Body of pancreas (tissue), 4 donors: ENCODE measurements around the gene AKIRIN1. TPM values are rescaled to one million over a fixed set of nuclear protein-coding genes. Genes with fewer than 3 reads are reported as not detected.

Experiments
- ATAC-seq: fragments of 150-250 bp; one replicate; pipeline ENCODE4 v1.9.1; 2016
- DNase-seq, 4 donors: peaks; one replicate each; pipeline ENCODE4 v3.0.0-alpha.2; 2019
- H3K27ac ChIP-seq, 4 donors: fragments of 200-600 bp; sonication (generic); 1 replicate in 3 of 4; 2 replicates in 1 of 4; pipeline versions ENCODE4 v1.5.1 to v1.6.1; 2016 to 2019; ENCODE audit warnings: mild to moderate bottlenecking in 1 of 4, mixed read lengths in 1 of 4, moderate library complexity in 1 of 4
- H3K27me3 ChIP-seq, 2 donors: fragments of 200-600 bp; sonication (generic); one replicate each; pipeline ENCODE4 v1.6.0; 2016; ENCODE audit warnings: mild to moderate bottlenecking in 1 of 2
- H3K36me3 ChIP-seq, 2 donors: fragments of 200-600 bp; sonication (generic); replicated peaks in 1 of 2; 2 replicates each; pipeline ENCODE4 v1.5.1; 2016; ENCODE audit warnings: low read depth in 2 of 2; ENCODE audit not compliant: insufficient read depth in 1 of 2
- H3K4me1 ChIP-seq: fragments of 200-600 bp; sonication (generic); one replicate; pipeline ENCODE4 v1.6.0; 2016
- H3K4me3 ChIP-seq, 2 donors: fragments of 200-600 bp; sonication (generic); 1 replicate in 1 of 2; 2 replicates in 1 of 2; pipeline ENCODE4 v1.5.1; 2016 to 2019
- H3K9me3 ChIP-seq, 3 donors: fragments of 200-600 bp; sonication (generic); 1 replicate in 2 of 3; 2 replicates in 1 of 3; pipeline ENCODE4 v1.5.1; 2016
- CTCF ChIP-seq, 7 experiments: fragments of 450-650 bp in 4 of 7; fragments of 200-600 bp in 3 of 7; sonication (generic) in 3 of 7; IDR thresholded peaks; one replicate each; pipeline ENCODE4 v1.5.1; 2016 to 2019; ENCODE audit warnings: antibody characterized with exemption in 7 of 7
- POLR2A ChIP-seq, 3 donors: fragments of 450-650 bp; IDR thresholded peaks; one replicate each; pipeline ENCODE4 v1.6.1; 2016; ENCODE audit warnings: antibody characterized with exemption in 3 of 3, mild to moderate bottlenecking in 2 of 3
- WGBS, 2 donors: methylation state at CpG; one replicate each; pipeline ENCODE4 v1.1.5; 2017; 5-methylcytosine and 5-hydroxymethylcytosine counted together
- intact Hi-C: fragments of 100-400 bp; cut with DNase I; formaldehyde crosslinking; loops from one replicate; pipeline ENCODE4 v1.15.1; 2023
- total RNA-seq, 2 donors: library from RNA; depleted of rRNA; stranded (reverse); fragments of >200 nt; gene quantifications; one replicate each; pipeline ENCODE4 v1.1.0, GENCODE V29; 2016

Gene AKIRIN1
- total RNA-seq, 2 donors from 2014 or later = 17.8 to 20.5 TPM

- ATAC-seq (no peak), DNase-seq (no peak)
- no peaks in the 10 kb centered on the region for H3K36me3 ChIP-seq
- H3K9me3 ChIP-seq = no peaks in the 10 kb centered on the region
- intact Hi-C loops = no loop called here
- TF ChIP-seq CTCF (IDR thresholded peaks at IDR 0.05) = no peak
- TF ChIP-seq POLR2A (IDR thresholded peaks at IDR 0.05) = no peak
- H3K27me3 ChIP-seq = no peaks in the 10 kb centered on the region
- no peak overlapping the region for H3K27ac ChIP-seq
- 52 to 57% methylated on average over 2 of the region's 2 CpGs for WGBS, 2 donors
- no peak overlapping the region for H3K4me3 ChIP-seq
- no peaks in the 10 kb centered on the region for H3K4me1 ChIP-seq
These were observed 40.5 kb upstream of the AKIRIN1 start for GRCh38 chr1:38950553-38950952.

GRCh38 chr1:38953433-38953860 is 37.6 kb upstream of the AKIRIN1 start:
- Histone ChIP-seq H3K4me3 (no peak overlapping the region), H3K27ac (no peak overlapping the region), H3K36me3 (no peaks in the 10 kb centered on the region), H3K4me1 (no peaks in the 10 kb centered on the region), H3K27me3 (no peaks in the 10 kb centered on the region), H3K9me3 (no peaks in the 10 kb centered on the region)
- no peak for DNase-seq
- 30 to 37% methylated on average over 3 to 4 of the region's 4 CpGs for WGBS, 2 donors
- intact Hi-C loops = no loop called here
- ATAC-seq = no peak
- TF ChIP-seq CTCF (IDR thresholded peaks at IDR 0.05) (no peak), POLR2A (IDR thresholded peaks at IDR 0.05) (no peak)

- no peaks in the 10 kb centered on the region for H3K4me1 ChIP-seq
- 89 to 97% methylated on average over 2 of the region's 2 CpGs for WGBS, 2 donors
- DNase-seq = no peak
These were observed 32.1 kb upstream of the AKIRIN1 start for GRCh38 chr1:38958967-38959366.

GRCh38 chr1:38962113-38962512 is 29.0 kb upstream of the AKIRIN1 start:
- Histone ChIP-seq H3K27ac (no peak overlapping the region), H3K27me3 (no peaks in the 10 kb centered on the region), H3K4me3 (no peak overlapping the region), H3K36me3 (no peaks in the 10 kb centered on the region), H3K4me1 (no peaks in the 10 kb centered on the region), H3K9me3 (no peaks in the 10 kb centered on the region)
- intact Hi-C loops = no loop called here
- TF ChIP-seq POLR2A (IDR thresholded peaks at IDR 0.05) = no peak
- TF ChIP-seq CTCF (IDR thresholded peaks at IDR 0.05) = no peak
- DNase-seq = no peak
- no peak for ATAC-seq
- 77 to 80% methylated on average over 3 of the region's 3 CpGs for WGBS, 2 donors

More at GRCh38 chr1:38958967-38959366, 32.1 kb upstream of the AKIRIN1 start:
- intact Hi-C loops = no loop called here
- TF ChIP-seq CTCF (IDR thresholded peaks at IDR 0.05) = no peak
- no peak for TF ChIP-seq POLR2A (IDR thresholded peaks at IDR 0.05)
- Histone ChIP-seq H3K9me3 (no peaks in the 10 kb centered on the region), H3K27me3 (no peaks in the 10 kb centered on the region), H3K36me3 (no peaks in the 10 kb centered on the region), H3K4me3 (no peak overlapping the region), H3K27ac (no peak overlapping the region)
- no peak for ATAC-seq

GRCh38 chr1:38962560-38962959 is 28.5 kb upstream of the AKIRIN1 start:
- no peaks in the 10 kb centered on the region for H3K27me3 ChIP-seq
- intact Hi-C loops = no loop called here
- ATAC-seq (no peak), DNase-seq (no peak)
- no peak overlapping the region for H3K27ac ChIP-seq
- H3K9me3 ChIP-seq = no peaks in the 10 kb centered on the region
- no peaks in the 10 kb centered on the region for H3K4me1 ChIP-seq
- no peak overlapping the region for H3K4me3 ChIP-seq
- no peaks in the 10 kb centered on the region for H3K36me3 ChIP-seq
- no peak for TF ChIP-seq CTCF (IDR thresholded peaks at IDR 0.05)
- TF ChIP-seq POLR2A (IDR thresholded peaks at IDR 0.05) = no peak
- 77 to 83% methylated on average over 7 of the region's 7 CpGs for WGBS, 2 donors
